Measurements from ENCODE around the gene DGKQ.
"Not testable (repeated sequence)": the region's sequence is repeated elsewhere in the genome, so short reads cannot be mapped to it uniquely, and the experiment has no call there.

The DGKQ gene

DNA sequence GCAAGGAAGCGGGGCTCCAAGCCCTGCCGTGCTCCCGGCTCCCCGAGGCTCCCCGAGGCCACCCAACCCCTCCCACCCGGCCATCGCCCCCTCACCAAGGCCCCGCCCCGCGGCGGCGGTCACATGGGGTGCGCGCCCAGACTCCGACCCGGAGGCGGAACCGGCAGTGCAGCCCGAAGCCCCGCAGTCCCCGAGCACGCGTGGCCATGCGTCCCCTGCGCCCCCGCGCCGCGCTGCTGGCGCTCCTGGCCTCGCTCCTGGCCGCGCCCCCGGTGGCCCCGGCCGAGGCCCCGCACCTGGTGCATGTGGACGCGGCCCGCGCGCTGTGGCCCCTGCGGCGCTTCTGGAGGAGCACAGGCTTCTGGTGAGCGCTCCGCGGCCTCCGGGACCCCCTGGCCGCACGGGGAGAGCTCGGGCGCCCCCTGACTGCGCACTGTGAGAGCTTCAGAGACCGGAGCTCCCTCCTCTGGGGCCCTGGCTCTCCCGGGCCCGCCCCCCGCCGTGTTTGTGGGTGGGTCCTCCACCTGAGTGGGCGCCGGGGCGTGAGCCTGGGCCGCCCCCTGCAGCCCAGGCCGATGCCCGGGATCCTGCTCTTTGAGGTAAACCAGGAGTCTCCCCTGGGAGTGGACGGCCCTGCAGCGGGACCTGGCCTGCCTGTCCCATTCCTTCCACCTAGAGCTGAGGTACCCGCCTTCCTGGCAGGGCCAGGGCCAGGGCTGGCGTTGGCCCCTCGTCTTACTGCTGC, 13.7 kb upstream of the DGKQ start, which contains the start of gene IDUA:
TSS of gene IDUA (plus strand) at position 166 of the 745 bp plus-strand sequence. CDS start at position 207, 41 bp downstream.
- peaks cover 42% of the 10 kb centered on the region for H3K27me3 ChIP-seq (ENCODE audit: control insufficient read depth, insufficient read depth, low read length, poor library complexity, severe bottlenecking)
- H3K4me1 ChIP-seq (ENCODE audit: control insufficient read depth, insufficient read depth, low read length) = peaks cover 3% of the 10 kb centered on the region
- 4 to 5% methylated on average over 69 of the region's 69 CpGs for WGBS, 2 experiments
- no peaks in the 10 kb centered on the region for H3K9me3 ChIP-seq (ENCODE audit: control insufficient read depth, low read length)
- H3K36me3 ChIP-seq (ENCODE audit: control insufficient read depth, insufficient read depth, low read length) = no peaks in the 10 kb centered on the region
- H3K4me3 ChIP-seq (ENCODE audit: insufficient read depth, low read depth, low read length) = peak within 1 kb of the TSS; percentile 45
- H3K27ac ChIP-seq (ENCODE audit: insufficient read depth, low read depth, low read length, poor library complexity, severe bottlenecking) = no peak within 1 kb of the TSS

DNA sequence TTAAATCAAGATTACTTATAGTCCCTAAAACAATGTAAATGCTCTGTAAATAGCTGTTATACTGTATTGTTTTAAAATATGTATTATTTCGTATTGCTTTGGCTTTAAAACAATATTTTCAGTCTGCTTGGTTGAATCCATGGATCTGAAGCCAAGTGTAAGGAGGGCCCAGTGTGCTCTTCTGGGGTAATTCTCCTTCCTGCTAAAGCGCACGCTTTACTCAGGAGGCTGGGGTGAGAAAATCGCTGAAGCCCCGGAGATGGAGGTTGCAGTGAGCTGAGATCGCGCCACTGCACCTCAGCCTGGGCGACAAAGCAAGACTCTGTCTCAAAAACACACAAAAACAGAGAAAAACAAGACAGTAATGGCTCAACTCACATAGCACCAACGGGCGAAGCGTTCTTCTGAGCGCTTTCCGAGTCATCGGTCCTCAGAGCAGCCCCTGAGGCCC, 13.1 kb upstream of the DGKQ start:
- no peaks in the 10 kb centered on the region for H3K36me3 ChIP-seq (ENCODE audit: control insufficient read depth, insufficient read depth, low read length)
- H3K27me3 ChIP-seq (ENCODE audit: control insufficient read depth, insufficient read depth, low read length, poor library complexity, severe bottlenecking) = peaks cover 42% of the 10 kb centered on the region
- peaks cover 3% of the 10 kb centered on the region for H3K4me1 ChIP-seq (ENCODE audit: control insufficient read depth, insufficient read depth, low read length)
- H3K4me3 ChIP-seq (ENCODE audit: insufficient read depth, low read depth, low read length) = peak overlapping the region; percentile 45
- 17 to 21% methylated on average over 14 of the region's 14 CpGs for WGBS, 2 experiments
- H3K9me3 ChIP-seq (ENCODE audit: control insufficient read depth, low read length) = no peaks in the 10 kb centered on the region
- no peak overlapping the region for H3K27ac ChIP-seq (ENCODE audit: insufficient read depth, low read depth, low read length, poor library complexity, severe bottlenecking)

DNA sequence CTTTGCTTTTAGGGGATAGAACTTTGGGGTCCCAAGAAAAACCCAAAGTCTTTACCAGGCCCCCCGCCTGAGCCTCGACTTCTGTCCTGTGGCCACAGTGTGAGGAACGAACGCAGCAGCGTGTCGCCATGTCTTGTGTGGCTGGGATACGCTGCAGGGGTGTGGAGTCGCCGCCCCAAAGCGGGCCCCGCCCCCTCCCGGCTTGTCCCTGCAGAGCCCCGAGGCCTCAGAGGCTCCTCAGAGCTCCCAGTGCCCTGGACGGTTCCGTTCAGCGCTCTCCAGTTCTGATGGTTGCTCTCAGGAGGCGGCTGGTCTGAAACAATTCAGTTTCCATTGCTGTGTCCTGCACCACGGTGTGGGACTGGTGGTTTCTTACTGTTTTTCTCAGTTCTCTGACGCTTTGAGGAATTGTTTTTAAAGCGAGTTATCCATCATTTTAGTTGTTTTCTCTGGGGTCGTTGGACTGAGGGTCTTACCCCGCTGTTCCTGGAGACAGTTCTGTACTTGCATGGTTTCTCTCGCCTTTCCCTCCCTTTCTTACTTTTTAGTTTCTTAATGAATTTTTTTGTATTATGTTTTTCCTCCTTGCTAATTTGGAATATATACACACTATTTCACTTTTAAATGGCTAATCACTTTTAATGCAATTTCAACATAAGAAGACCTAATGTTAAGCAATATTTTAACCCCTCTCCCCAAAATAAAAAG, 11.9 kb upstream of the DGKQ start:
- Histone ChIP-seq H3K27me3 (ENCODE audit: control insufficient read depth, insufficient read depth, low read length, poor library complexity, severe bottlenecking) (peaks cover 42% of the 10 kb centered on the region), H3K4me1 (ENCODE audit: control insufficient read depth, insufficient read depth, low read length) (peaks cover 3% of the 10 kb centered on the region), H3K4me3 (ENCODE audit: insufficient read depth, low read depth, low read length) (no peak overlapping the region), H3K9me3 (ENCODE audit: control insufficient read depth, low read length) (no peaks in the 10 kb centered on the region), H3K36me3 (ENCODE audit: control insufficient read depth, insufficient read depth, low read length) (no peaks in the 10 kb centered on the region), H3K27ac (ENCODE audit: insufficient read depth, low read depth, low read length, poor library complexity, severe bottlenecking) (no peak overlapping the region)
- 20 to 23% methylated on average over 21 to 23 of the region's 23 CpGs for WGBS, 2 experiments

- Histone ChIP-seq H3K27ac (ENCODE audit: insufficient read depth, low read depth, low read length, poor library complexity, severe bottlenecking) (no peak overlapping the region), H3K4me3 (ENCODE audit: insufficient read depth, low read depth, low read length) (no peak overlapping the region), H3K4me1 (ENCODE audit: control insufficient read depth, insufficient read depth, low read length) (peaks cover 3% of the 10 kb centered on the region), H3K36me3 (ENCODE audit: control insufficient read depth, insufficient read depth, low read length) (no peaks in the 10 kb centered on the region), H3K9me3 (ENCODE audit: control insufficient read depth, low read length) (no peaks in the 10 kb centered on the region), H3K27me3 (ENCODE audit: control insufficient read depth, insufficient read depth, low read length, poor library complexity, severe bottlenecking) (peaks cover 46% of the 10 kb centered on the region)
- WGBS, 2 experiments = 81 to 87% methylated on average over 15 of the region's 15 CpGs
These were observed 11.1 kb upstream of the DGKQ start for GRCh38 chr4:984336-985054.

DNA sequence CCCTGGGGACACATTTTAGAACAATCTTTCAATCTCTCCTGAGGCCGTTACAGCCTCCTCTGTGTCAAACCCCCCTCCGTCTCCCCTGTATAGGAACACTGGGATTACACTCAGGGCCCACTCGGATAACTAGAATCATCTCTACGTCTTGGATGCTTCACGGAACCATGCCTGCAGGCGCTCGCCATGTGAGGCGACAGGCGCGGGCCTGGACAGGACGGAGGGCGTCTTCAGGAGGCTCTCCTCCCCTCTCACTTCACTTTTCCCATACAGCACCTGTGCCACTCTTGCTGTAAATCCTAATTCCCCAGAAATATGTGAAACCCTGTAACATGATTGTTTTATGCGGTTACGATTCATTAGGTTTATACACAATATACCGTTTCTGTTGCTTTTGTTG, 9.4 kb upstream of the DGKQ start:
- Histone ChIP-seq H3K9me3 (ENCODE audit: control insufficient read depth, low read length) (no peaks in the 10 kb centered on the region), H3K4me3 (ENCODE audit: insufficient read depth, low read depth, low read length) (no peak overlapping the region), H3K27ac (ENCODE audit: insufficient read depth, low read depth, low read length, poor library complexity, severe bottlenecking) (no peak overlapping the region), H3K4me1 (ENCODE audit: control insufficient read depth, insufficient read depth, low read length) (peaks cover 3% of the 10 kb centered on the region), H3K36me3 (ENCODE audit: control insufficient read depth, insufficient read depth, low read length) (no peaks in the 10 kb centered on the region), H3K27me3 (ENCODE audit: control insufficient read depth, insufficient read depth, low read length, poor library complexity, severe bottlenecking) (peaks cover 50% of the 10 kb centered on the region)
- WGBS, 2 experiments = 93 to 95% methylated on average over 15 of the region's 15 CpGs

- Histone ChIP-seq H3K4me3 (ENCODE audit: insufficient read depth, low read depth, low read length) (no peak overlapping the region), H3K4me1 (ENCODE audit: control insufficient read depth, insufficient read depth, low read length) (peaks cover 3% of the 10 kb centered on the region), H3K36me3 (ENCODE audit: control insufficient read depth, insufficient read depth, low read length) (no peaks in the 10 kb centered on the region), H3K27me3 (ENCODE audit: control insufficient read depth, insufficient read depth, low read length, poor library complexity, severe bottlenecking) (peaks cover 45% of the 10 kb centered on the region), H3K27ac (ENCODE audit: insufficient read depth, low read depth, low read length, poor library complexity, severe bottlenecking) (no peak overlapping the region), H3K9me3 (ENCODE audit: control insufficient read depth, low read length) (no peaks in the 10 kb centered on the region)
- 92% methylated on average over 17 of the region's 17 CpGs for WGBS, 2 experiments
These were observed 8.9 kb upstream of the DGKQ start for GRCh38 chr4:982291-982690.

GRCh38 chr4:978957-979701, 5.8 kb upstream of the DGKQ start:
- 69 to 72% methylated on average over 20 of the region's 20 CpGs for WGBS, 2 experiments
- Histone ChIP-seq H3K9me3 (ENCODE audit: control insufficient read depth, low read length) (no peaks in the 10 kb centered on the region), H3K27ac (ENCODE audit: insufficient read depth, low read depth, low read length, poor library complexity, severe bottlenecking) (no peak overlapping the region), H3K4me3 (ENCODE audit: insufficient read depth, low read depth, low read length) (no peak overlapping the region), H3K27me3 (ENCODE audit: control insufficient read depth, insufficient read depth, low read length, poor library complexity, severe bottlenecking) (peaks cover 28% of the 10 kb centered on the region), H3K4me1 (ENCODE audit: control insufficient read depth, insufficient read depth, low read length) (no peaks in the 10 kb centered on the region), H3K36me3 (ENCODE audit: control insufficient read depth, insufficient read depth, low read length) (no peaks in the 10 kb centered on the region)

DNA sequence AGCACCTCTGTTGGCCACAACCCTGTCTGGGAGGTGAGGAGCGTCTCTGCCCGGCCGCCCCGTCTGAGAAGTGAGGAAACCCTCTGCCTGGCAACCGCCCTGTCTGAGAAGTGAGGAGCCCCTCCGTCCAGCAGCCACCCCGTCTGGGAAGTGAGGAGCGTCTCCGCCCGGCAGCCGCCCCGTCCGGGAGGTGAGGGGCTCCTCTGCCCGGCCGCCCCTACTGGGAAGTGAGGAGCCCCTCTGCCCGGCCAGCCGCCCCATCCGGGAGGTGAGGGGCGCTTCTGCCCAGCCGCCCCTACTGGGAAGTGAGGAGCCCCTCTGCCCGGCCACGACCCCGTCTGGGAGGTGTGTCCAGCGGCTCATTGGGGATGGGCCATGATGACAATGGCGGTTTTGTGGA, 2.6 kb upstream of the DGKQ start:
- not testable (repeated sequence) for H3K4me1 ChIP-seq (ENCODE audit: control insufficient read depth, insufficient read depth, low read length); H3K27ac ChIP-seq (ENCODE audit: insufficient read depth, low read depth, low read length, poor library complexity, severe bottlenecking); H3K9me3 ChIP-seq (ENCODE audit: control insufficient read depth, low read length); H3K36me3 ChIP-seq (ENCODE audit: control insufficient read depth, insufficient read depth, low read length); H3K4me3 ChIP-seq (ENCODE audit: insufficient read depth, low read depth, low read length)
- WGBS, 2 experiments = 96% methylated on average over 15 of the region's 25 CpGs
- H3K27me3 ChIP-seq (ENCODE audit: control insufficient read depth, insufficient read depth, low read length, poor library complexity, severe bottlenecking) = peaks cover 47% of the 10 kb centered on the region

- WGBS, 2 experiments = 93 to 95% methylated on average over 9 of the region's 9 CpGs
- H3K36me3 ChIP-seq (ENCODE audit: control insufficient read depth, insufficient read depth, low read length) = no peaks in the 10 kb centered on the region
These were observed 1.3 kb upstream of the DGKQ start for GRCh38 chr4:974668-975067.

More at GRCh38 chr4:974668-975067, 1.3 kb upstream of the DGKQ start:
- H3K4me3 ChIP-seq (ENCODE audit: insufficient read depth, low read depth, low read length) = no peak overlapping the region
- H3K27me3 ChIP-seq (ENCODE audit: control insufficient read depth, insufficient read depth, low read length, poor library complexity, severe bottlenecking) = peaks cover 48% of the 10 kb centered on the region
- no peak overlapping the region for H3K27ac ChIP-seq (ENCODE audit: insufficient read depth, low read depth, low read length, poor library complexity, severe bottlenecking)
- H3K9me3 ChIP-seq (ENCODE audit: control insufficient read depth, low read length) = no peaks in the 10 kb centered on the region
- H3K4me1 ChIP-seq (ENCODE audit: control insufficient read depth, insufficient read depth, low read length) = peaks cover 9% of the 10 kb centered on the region

Data from ectodermal cell (in vitro differentiated cells).